Loucy (cell line): Measurements from ENCODE around the gene ARHGAP24.

Experiments used
- CTCF ChIP-seq: fragments of 200-600 bp; sonication (generic); conservative IDR thresholded peaks from 2 replicates; pipeline ENCODE4 v1.5.1; 2014; ENCODE audit warnings: mild to moderate bottlenecking, antibody characterized with exemption, low read length
- EZH2phosphoT487 ChIP-seq: fragments of 200-600 bp; IDR thresholded peaks from 2 replicates; pipeline ENCODE4 v1.6.1; 2018; ENCODE audit warnings: antibody characterized with exemption, mild to moderate bottlenecking, moderate library complexity, borderline replicate concordance

- TF ChIP-seq CTCF (no peak), EZH2phosphoT487 (no peak)
Observed at GRCh38 chr4:85818700-85819099, 343.8 kb downstream of the ARHGAP24 start.
